Breast epithelium (tissue), 4 donors: Measurements from ENCODE around the gene KRT78. TPM values are rescaled to one million over a fixed set of nuclear protein-coding genes. Genes with fewer than 3 reads are reported as not detected.

Experiments
- DNase-seq, 2 donors: peaks; one replicate each; pipeline ENCODE4 v3.0.0-alpha.2; 2019; ENCODE audit warnings: low spot score in 2 of 2
- H3K27ac ChIP-seq, 2 donors: fragments of 200-600 bp; sonication (generic) in 1 of 2; one replicate each; pipeline ENCODE4 v1.5.1; 2016 to 2019; ENCODE audit warnings: mild to moderate bottlenecking in 1 of 2
- H3K27me3 ChIP-seq, 2 donors: fragments of 200-600 bp; sonication (generic) in 1 of 2; one replicate each; pipeline versions ENCODE4 v1.5.1 to v1.6.0; 2017 to 2019; ENCODE audit warnings: control low read depth in 1 of 2, mild to moderate bottlenecking in 1 of 2
- H3K36me3 ChIP-seq: fragments of 200-600 bp; one replicate; pipeline ENCODE4 v1.5.1; 2019
- H3K4me1 ChIP-seq, 2 donors: fragments of 200-600 bp; sonication (generic); one replicate each; pipeline ENCODE4 v1.5.1; 2016 to 2019; ENCODE audit warnings: control low read depth in 1 of 2
- H3K4me3 ChIP-seq, 3 donors: fragments of 200-600 bp; sonication (generic); 1 replicate in 2 of 3; 2 replicates in 1 of 3; pipeline ENCODE4 v1.5.1; 2016 to 2019; ENCODE audit warnings: mild to moderate bottlenecking in 3 of 3, moderate library complexity in 2 of 3
- H3K9me3 ChIP-seq, 2 donors: fragments of 200-600 bp; sonication (generic) in 1 of 2; one replicate each; pipeline ENCODE4 v1.5.1; 2016 to 2019; ENCODE audit warnings: control low read depth in 1 of 2
- POLR2A ChIP-seq: fragments of 450-650 bp; IDR thresholded peaks from one replicate; pipeline ENCODE4 v1.6.1; 2016; ENCODE audit warnings: antibody characterized with exemption, mild to moderate bottlenecking, moderate library complexity
- POLR2AphosphoS5 ChIP-seq, 3 donors: sonication (generic); formaldehyde crosslinking; IDR thresholded peaks; one replicate each; pipeline ENCODE4 v1.6.1; 2017; ENCODE audit warnings: antibody characterized with exemption in 3 of 3
- intact Hi-C: fragments of 100-400 bp; cut with DNase I; formaldehyde crosslinking; loops from one replicate; pipeline ENCODE4 v1.15.1; 2023; ENCODE audit warnings: low total_unique reads
- total RNA-seq, 3 donors: library from RNA; depleted of rRNA; stranded (reverse); fragments of >200 nt; gene quantifications; one replicate each; pipeline ENCODE4 v1.1.0, GENCODE V29; 2016
- TF ChIP-seq, protein P1 (sequence below), 3 donors: fragments of 450-650 bp; IDR thresholded peaks; one replicate each; pipeline ENCODE4 v1.5.1; 2016 to 2017; ENCODE audit warnings: antibody characterized with exemption in 3 of 3, mild to moderate bottlenecking in 3 of 3, moderate library complexity in 3 of 3

KRT78 gene
- total RNA-seq, 3 donors from 2014 or later, result 2.0 TPM; not detected in 2

DNA sequence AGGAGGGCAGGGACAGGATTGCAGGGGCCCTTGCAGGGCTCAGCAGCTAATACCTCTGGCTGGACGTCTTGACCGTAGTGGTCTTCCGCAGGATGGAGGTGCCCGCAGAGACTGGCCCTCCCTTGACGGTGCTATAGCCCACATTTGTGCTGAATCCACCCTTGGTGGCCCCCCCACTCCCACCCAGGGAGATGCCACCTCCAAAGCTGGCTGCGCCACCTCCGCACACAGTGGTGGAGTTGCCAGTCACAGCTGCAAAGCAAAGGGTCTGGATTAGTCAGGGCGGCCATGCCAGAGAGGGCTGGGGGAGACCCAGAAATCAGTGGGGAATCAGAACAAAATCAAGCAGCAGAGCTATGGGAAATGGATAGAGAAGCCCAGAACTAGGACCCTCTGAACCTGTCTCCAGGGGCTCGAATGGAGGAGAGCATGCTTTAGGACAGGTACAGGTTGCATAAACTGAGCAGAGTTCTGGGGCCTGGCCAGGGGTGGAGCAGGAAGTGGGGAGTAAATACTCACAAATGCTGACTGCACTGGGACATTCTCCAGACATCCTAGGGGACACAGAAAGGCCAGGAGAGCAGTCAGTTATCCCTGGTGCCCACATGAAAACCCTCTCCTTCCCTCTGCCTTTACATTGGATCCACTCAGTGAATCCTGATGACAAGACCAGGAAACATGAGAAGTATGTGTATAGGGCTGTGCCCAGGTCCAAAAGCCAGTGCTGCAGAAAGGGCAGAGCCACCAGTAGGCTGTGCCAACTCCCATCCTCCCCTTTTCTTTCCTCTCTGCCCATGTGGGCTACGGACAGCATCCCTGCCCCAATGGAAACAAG, 26.8 kb downstream of the KRT78 start:
- Histone ChIP-seq H3K36me3 (no peaks in the 10 kb centered on the region), H3K4me3 (no peak overlapping the region), H3K4me1 (no peaks in the 10 kb centered on the region), H3K27ac (no peak overlapping the region), H3K9me3 (no peaks in the 10 kb centered on the region), H3K27me3 (peaks cover 0 to 4% of the 10 kb centered on the region in 2 donors)
- DNase-seq, result no peak
- TF ChIP-seq POLR2AphosphoS5 (IDR thresholded peaks at IDR 0.05), result no peak
- TF ChIP-seq POLR2A, result no peak
- TF ChIP-seq, protein P1, sequence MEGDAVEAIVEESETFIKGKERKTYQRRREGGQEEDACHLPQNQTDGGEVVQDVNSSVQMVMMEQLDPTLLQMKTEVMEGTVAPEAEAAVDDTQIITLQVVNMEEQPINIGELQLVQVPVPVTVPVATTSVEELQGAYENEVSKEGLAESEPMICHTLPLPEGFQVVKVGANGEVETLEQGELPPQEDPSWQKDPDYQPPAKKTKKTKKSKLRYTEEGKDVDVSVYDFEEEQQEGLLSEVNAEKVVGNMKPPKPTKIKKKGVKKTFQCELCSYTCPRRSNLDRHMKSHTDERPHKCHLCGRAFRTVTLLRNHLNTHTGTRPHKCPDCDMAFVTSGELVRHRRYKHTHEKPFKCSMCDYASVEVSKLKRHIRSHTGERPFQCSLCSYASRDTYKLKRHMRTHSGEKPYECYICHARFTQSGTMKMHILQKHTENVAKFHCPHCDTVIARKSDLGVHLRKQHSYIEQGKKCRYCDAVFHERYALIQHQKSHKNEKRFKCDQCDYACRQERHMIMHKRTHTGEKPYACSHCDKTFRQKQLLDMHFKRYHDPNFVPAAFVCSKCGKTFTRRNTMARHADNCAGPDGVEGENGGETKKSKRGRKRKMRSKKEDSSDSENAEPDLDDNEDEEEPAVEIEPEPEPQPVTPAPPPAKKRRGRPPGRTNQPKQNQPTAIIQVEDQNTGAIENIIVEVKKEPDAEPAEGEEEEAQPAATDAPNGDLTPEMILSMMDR (IDR thresholded peaks at IDR 0.05), result no peak
- intact Hi-C loops, result no loop called here

DNA sequence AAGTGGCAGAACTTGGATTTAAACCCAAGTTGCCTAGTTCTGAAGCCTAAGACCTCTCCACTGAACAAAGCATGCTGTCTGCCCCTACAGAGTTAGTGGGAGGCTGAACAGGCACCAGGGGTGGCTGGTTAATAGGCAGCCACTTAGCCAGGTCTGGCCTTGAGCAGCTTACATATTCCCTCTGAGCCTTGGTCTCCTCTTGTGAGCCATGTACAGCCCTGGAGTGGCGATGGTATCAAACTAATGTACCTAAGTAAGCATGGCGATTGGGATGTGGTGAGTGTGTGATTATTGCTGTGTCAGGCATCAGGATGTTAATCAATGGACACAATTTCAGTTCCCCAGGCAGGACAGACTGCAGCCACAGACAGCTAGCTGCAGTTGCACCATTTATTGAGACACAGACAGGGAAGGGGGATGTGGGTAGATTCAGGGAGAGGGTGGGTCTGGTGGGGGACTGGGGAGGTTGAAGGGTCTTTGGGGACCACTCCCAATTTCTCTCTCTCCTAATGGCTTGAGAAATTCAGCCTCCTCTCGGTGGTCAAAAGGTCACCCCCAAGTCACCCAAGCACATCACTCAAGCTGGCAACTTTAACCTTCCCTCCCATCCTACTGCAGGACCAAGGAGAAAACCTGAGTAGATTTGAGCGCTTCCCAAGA, 27.6 kb downstream of the KRT78 start:
- no peaks in the 10 kb centered on the region for H3K4me1 ChIP-seq
- no peak overlapping the region for H3K4me3 ChIP-seq
- H3K9me3 ChIP-seq, result no peaks in the 10 kb centered on the region
- DNase-seq, result no peak
- TF ChIP-seq POLR2A (no peak), POLR2AphosphoS5 (IDR thresholded peaks at IDR 0.05) (no peak)
- TF ChIP-seq, protein P1 (IDR thresholded peaks at IDR 0.05), result no peak
- intact Hi-C loops, result no loop called here
- no peaks in the 10 kb centered on the region for H3K36me3 ChIP-seq
- peaks cover 0 to 4% of the 10 kb centered on the region in 2 donors for H3K27me3 ChIP-seq
- no peak overlapping the region for H3K27ac ChIP-seq

DNA sequence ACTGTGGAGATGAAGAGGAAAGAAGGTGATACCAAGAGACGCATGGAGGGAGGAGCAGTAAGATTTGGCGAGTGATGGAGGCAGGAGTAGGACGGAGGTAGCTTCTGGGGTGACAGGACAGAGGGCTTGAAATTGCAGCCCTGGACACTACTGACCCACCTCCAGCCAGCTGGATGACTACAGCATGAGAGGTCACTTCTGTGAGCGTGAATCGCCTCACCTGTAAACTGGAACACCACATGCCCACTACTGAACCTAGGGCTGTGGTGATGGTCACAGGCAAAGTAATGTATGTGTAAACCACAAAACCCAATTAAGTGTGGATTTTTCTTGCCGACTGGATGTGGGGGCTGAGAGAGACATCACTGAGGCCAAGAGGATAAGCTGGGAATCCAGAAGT, 28.3 kb downstream of the KRT78 start:
- no peak overlapping the region for H3K27ac ChIP-seq
- intact Hi-C loops, result no loop called here
- H3K27me3 ChIP-seq, result peaks cover 0 to 4% of the 10 kb centered on the region in 2 donors
- H3K4me3 ChIP-seq, result no peak overlapping the region
- H3K4me1 ChIP-seq, result no peaks in the 10 kb centered on the region
- no peaks in the 10 kb centered on the region for H3K36me3 ChIP-seq
- DNase-seq, result no peak
- H3K9me3 ChIP-seq, result no peaks in the 10 kb centered on the region
- no peak for TF ChIP-seq POLR2AphosphoS5 (IDR thresholded peaks at IDR 0.05)
- TF ChIP-seq, protein P1 (IDR thresholded peaks at IDR 0.05), result no peak
- no peak for TF ChIP-seq POLR2A

DNA sequence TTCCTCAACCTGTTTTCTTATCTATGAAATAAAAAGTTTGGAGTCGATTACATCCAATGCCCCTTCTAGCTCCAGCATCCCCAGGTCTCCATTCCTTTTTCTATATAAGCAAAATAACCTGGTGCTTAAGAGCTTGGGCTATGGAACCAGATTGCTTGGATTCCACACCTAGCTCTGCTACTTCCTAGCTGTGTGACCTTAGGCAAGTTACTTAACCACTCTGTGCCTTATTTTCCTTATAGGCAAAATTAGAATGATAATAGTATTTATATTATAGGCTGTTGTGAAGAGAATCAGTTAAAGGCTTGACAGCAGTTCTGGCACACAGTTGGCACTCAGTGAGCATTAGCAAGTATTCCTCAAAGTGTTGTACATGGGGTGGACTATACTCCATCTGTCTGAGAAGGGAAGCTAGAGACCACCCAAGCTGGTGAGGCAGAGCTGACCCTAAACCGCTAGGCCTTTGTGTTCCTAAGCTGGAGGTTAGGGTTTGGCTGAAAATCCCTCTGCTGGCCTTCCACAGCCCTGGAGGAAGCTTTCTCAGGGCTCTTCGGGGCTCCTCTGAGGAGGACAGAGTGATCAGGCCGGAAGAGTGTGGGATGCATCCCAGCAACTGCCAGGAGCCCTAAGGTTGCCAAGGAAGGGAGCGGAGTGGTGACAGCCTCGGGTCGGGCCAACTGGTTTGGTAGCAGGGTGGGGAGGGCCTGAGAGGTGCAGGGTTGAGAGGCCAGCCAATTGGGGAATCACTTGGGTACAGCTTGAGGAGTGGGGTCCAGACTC, 28.9 kb downstream of the KRT78 start:
- TF ChIP-seq POLR2AphosphoS5 (IDR thresholded peaks at IDR 0.05) (no peak), POLR2A (no peak)
- TF ChIP-seq, protein P1 (IDR thresholded peaks at IDR 0.05), result no peak
- peaks cover 0 to 4% of the 10 kb centered on the region in 2 donors for H3K27me3 ChIP-seq
- H3K4me3 ChIP-seq, result no peak overlapping the region
- no peaks in the 10 kb centered on the region for H3K9me3 ChIP-seq
- intact Hi-C loops, result no loop called here
- no peak overlapping the region for H3K27ac ChIP-seq
- H3K4me1 ChIP-seq, result no peaks in the 10 kb centered on the region
- no peaks in the 10 kb centered on the region for H3K36me3 ChIP-seq
- no peak for DNase-seq
